DMS79 treated with DMSO at 0.1 percent for 48 hours (cell line): ENCODE results near the gene ENKD1.
A peak's percentile ranks its signal among the peaks of the same experiment; 100 is the strongest.

Experiments used
- DNase-seq: peaks from one replicate; lab custom pipeline; 2025; lab: John Stamatoyannopoulos, UW

The ENKD1 gene

GRCh38 chr16:67663877-67664222 is 2.7 kb downstream of the ENKD1 start:
- DNase-seq: no peak

- no peak for DNase-seq
Measured at GRCh38 chr16:67663151-67663876, 3.2 kb downstream of the ENKD1 start.

- DNase-seq: no peak
Measured at GRCh38 chr16:67662653-67663010, 3.9 kb downstream of the ENKD1 start.

GRCh38 chr16:67661886-67662652 is 4.5 kb downstream of the ENKD1 start:
- no peak for DNase-seq

- peak; percentile 31 for DNase-seq
Measured at GRCh38 chr16:67661101-67661761, 5.3 kb downstream of the ENKD1 start.

- peak; percentile 66 for DNase-seq
Measured at GRCh38 chr16:67660564-67661028, 6.0 kb downstream of the ENKD1 start, which contains the start of gene PARD6A. Gene PARD6A (plus strand): TSS chr16:67660960. CDS start chr16:67661039, 79 bp downstream.

GRCh38 chr16:67659675-67660563 is 6.6 kb downstream of the ENKD1 start, which contains the start of gene ACD:
Gene ACD (minus strand): TSS chr16:67660260. CDS start chr16:67660220, 40 bp downstream.
- DNase-seq: peak; percentile 47

GRCh38 chr16:67658849-67659674 is 7.5 kb downstream of the ENKD1 start:
- no peak for DNase-seq

- DNase-seq: no peak
Measured at GRCh38 chr16:67657751-67658518, 8.6 kb downstream of the ENKD1 start.

GRCh38 chr16:67657017-67657608 is 9.4 kb downstream of the ENKD1 start:
- DNase-seq: no peak

- DNase-seq: no peak
Measured at GRCh38 chr16:67656344-67657016, 10.1 kb downstream of the ENKD1 start.

- no peak for DNase-seq
Measured at GRCh38 chr16:67655363-67655762, 11.2 kb downstream of the ENKD1 start.

GRCh38 chr16:67654403-67654911 is 12.1 kb downstream of the ENKD1 start:
- no peak for DNase-seq

GRCh38 chr16:67653789-67654402 is 12.7 kb downstream of the ENKD1 start:
- DNase-seq: no peak

GRCh38 chr16:67653128-67653788 is 13.3 kb downstream of the ENKD1 start:
- no peak for DNase-seq

- no peak for DNase-seq
Measured at GRCh38 chr16:67652578-67653127, 13.9 kb downstream of the ENKD1 start.

GRCh38 chr16:67651847-67652246 is 14.7 kb downstream of the ENKD1 start:
- DNase-seq: no peak
